GM18873 (cell line): ENCODE results near the gene LASP1.
"Not testable (repeated sequence)": the region's sequence is repeated elsewhere in the genome, so short reads cannot be mapped to it uniquely, and the experiment has no call there.

Experiments used
- ATAC-seq: cut with Tn5 transposase; IDR thresholded peaks from one replicate; pipeline ENCODE4 v1.9.1; 2021; ENCODE audit warnings: mild to moderate bottlenecking, moderate library complexity, moderate number of reproducible peaks; ENCODE audit not compliant: unreplicated experiment, low FRiP score

The LASP1 gene

GRCh38 chr17:38905375-38905774 lies 35.5 kb downstream of the LASP1 start:
- ATAC-seq: no peak

GRCh38 chr17:38906460-38907228 lies 36.8 kb downstream of the LASP1 start:
- ATAC-seq: no peak

GRCh38 chr17:38907930-38908675 lies 38.2 kb downstream of the LASP1 start:
- no peak for ATAC-seq

GRCh38 chr17:38908676-38909181 lies 38.9 kb downstream of the LASP1 start:
- no peak for ATAC-seq

- no peak for ATAC-seq
Observed at GRCh38 chr17:38910325-38910724, 40.5 kb downstream of the LASP1 start.

GRCh38 chr17:38911081-38911730 lies 41.3 kb downstream of the LASP1 start:
- ATAC-seq: no peak

GRCh38 chr17:38911731-38912081 lies 41.8 kb downstream of the LASP1 start:
- not testable (repeated sequence) for ATAC-seq

- no peak for ATAC-seq
Observed at GRCh38 chr17:38912221-38912813, 42.5 kb downstream of the LASP1 start.

- no peak for ATAC-seq
Observed at GRCh38 chr17:38914741-38915638, 45.1 kb downstream of the LASP1 start.

GRCh38 chr17:38915639-38915995 lies 45.8 kb downstream of the LASP1 start:
- no peak for ATAC-seq

- no peak for ATAC-seq
Observed at GRCh38 chr17:38916771-38917170, 46.9 kb downstream of the LASP1 start.

GRCh38 chr17:38917259-38917658 lies 47.4 kb downstream of the LASP1 start:
- ATAC-seq: no peak

GRCh38 chr17:38918129-38918913 lies 48.5 kb downstream of the LASP1 start:
- no peak for ATAC-seq

GRCh38 chr17:38918916-38919315 lies 49.1 kb downstream of the LASP1 start:
- ATAC-seq: no peak

- no peak for ATAC-seq
Observed at GRCh38 chr17:38919316-38920078, 49.6 kb downstream of the LASP1 start.

GRCh38 chr17:38920374-38921291 lies 50.8 kb downstream of the LASP1 start:
- no peak for ATAC-seq

- no peak for ATAC-seq
Observed at GRCh38 chr17:38921756-38922411, 52.0 kb downstream of the LASP1 start.
